ENCODE measurements around the gene PDGFA.

PDGFA gene

GRCh38 chr7:459584-460373 is 59.9 kb downstream of the PDGFA start:
- DNase-seq (no peak), ATAC-seq (no peak)
- Mint-ChIP-seq H3K27me3 (no peaks in the 10 kb centered on the region), H3K36me3 (ENCODE audit: low read depth) (no peaks in the 10 kb centered on the region), H3K4me3 (no peak overlapping the region), H3K9me3 (no peaks in the 10 kb centered on the region), H3K4me1 (no peaks in the 10 kb centered on the region), H3K27ac (no peak overlapping the region)

- H3K4me3 Mint-ChIP-seq: no peak overlapping the region
- no peak for ATAC-seq
These were observed 61.0 kb downstream of the PDGFA start for GRCh38 chr7:458511-459245.

GRCh38 chr7:457814-458510 is 61.7 kb downstream of the PDGFA start:
- Mint-ChIP-seq H3K36me3 (ENCODE audit: low read depth) (no peaks in the 10 kb centered on the region), H3K4me3 (no peak overlapping the region), H3K9me3 (no peaks in the 10 kb centered on the region), H3K27ac (no peak overlapping the region), H3K4me1 (no peaks in the 10 kb centered on the region), H3K27me3 (no peaks in the 10 kb centered on the region)
- DNase-seq: no peak
- no peak for ATAC-seq

More at GRCh38 chr7:458511-459245, 61.0 kb downstream of the PDGFA start:
- H3K4me1 Mint-ChIP-seq: no peaks in the 10 kb centered on the region
- no peaks in the 10 kb centered on the region for H3K36me3 Mint-ChIP-seq (ENCODE audit: low read depth)
- no peaks in the 10 kb centered on the region for H3K27me3 Mint-ChIP-seq
- no peak for DNase-seq
- H3K9me3 Mint-ChIP-seq: no peaks in the 10 kb centered on the region
- no peak overlapping the region for H3K27ac Mint-ChIP-seq

- DNase-seq (no peak), ATAC-seq (no peak)
- Mint-ChIP-seq H3K27me3 (peaks cover 11% of the 10 kb centered on the region), H3K27ac (no peak overlapping the region), H3K36me3 (ENCODE audit: low read depth) (no peaks in the 10 kb centered on the region), H3K4me1 (peaks cover 15% of the 10 kb centered on the region), H3K4me3 (no peak overlapping the region), H3K9me3 (no peaks in the 10 kb centered on the region)
These were observed 64.3 kb downstream of the PDGFA start for GRCh38 chr7:455110-455928.

GRCh38 chr7:454356-455109 is 65.1 kb downstream of the PDGFA start:
- Mint-ChIP-seq H3K36me3 (ENCODE audit: low read depth) (no peaks in the 10 kb centered on the region), H3K4me1 (peaks cover 15% of the 10 kb centered on the region), H3K9me3 (no peaks in the 10 kb centered on the region), H3K27ac (no peak overlapping the region), H3K4me3 (no peak overlapping the region), H3K27me3 (peaks cover 11% of the 10 kb centered on the region)
- ATAC-seq (no peak), DNase-seq (no peak)

GRCh38 chr7:453597-454306 is 65.9 kb downstream of the PDGFA start:
- Mint-ChIP-seq H3K27ac (no peak overlapping the region), H3K27me3 (peaks cover 11% of the 10 kb centered on the region), H3K9me3 (no peaks in the 10 kb centered on the region), H3K4me1 (peaks cover 15% of the 10 kb centered on the region), H3K4me3 (no peak overlapping the region), H3K36me3 (ENCODE audit: low read depth) (no peaks in the 10 kb centered on the region)
- DNase-seq (no peak), ATAC-seq (no peak)

- H3K4me3 Mint-ChIP-seq: no peak overlapping the region
- H3K27me3 Mint-ChIP-seq: peaks cover 11% of the 10 kb centered on the region
- no peaks in the 10 kb centered on the region for H3K36me3 Mint-ChIP-seq (ENCODE audit: low read depth)
- no peak overlapping the region for H3K27ac Mint-ChIP-seq
- H3K9me3 Mint-ChIP-seq: no peaks in the 10 kb centered on the region
- DNase-seq (no peak), ATAC-seq (no peak)
- peaks cover 15% of the 10 kb centered on the region for H3K4me1 Mint-ChIP-seq
These were observed 66.7 kb downstream of the PDGFA start for GRCh38 chr7:452791-453455.

GRCh38 chr7:452226-452751 is 67.4 kb downstream of the PDGFA start:
- no peak for DNase-seq
- Mint-ChIP-seq H3K4me3 (no peak overlapping the region), H3K4me1 (peaks cover 15% of the 10 kb centered on the region), H3K36me3 (ENCODE audit: low read depth) (no peaks in the 10 kb centered on the region), H3K9me3 (no peaks in the 10 kb centered on the region), H3K27ac (no peak overlapping the region), H3K27me3 (peaks cover 11% of the 10 kb centered on the region)
- no peak for ATAC-seq

- H3K4me3 Mint-ChIP-seq: peak overlapping the region; percentile 40
- ATAC-seq: no peak
- H3K36me3 Mint-ChIP-seq (ENCODE audit: low read depth): no peaks in the 10 kb centered on the region
- DNase-seq: no peak
- peak overlapping the region; percentile 10 for H3K27ac Mint-ChIP-seq
- peaks cover 15% of the 10 kb centered on the region for H3K4me1 Mint-ChIP-seq
- H3K27me3 Mint-ChIP-seq: peaks cover 11% of the 10 kb centered on the region
- no peaks in the 10 kb centered on the region for H3K9me3 Mint-ChIP-seq
These were observed 68.1 kb downstream of the PDGFA start for GRCh38 chr7:451255-452225.

- ATAC-seq: peak; percentile 16
- H3K27ac Mint-ChIP-seq: no peak overlapping the region
These were observed 68.9 kb downstream of the PDGFA start for GRCh38 chr7:450741-451140.

GRCh38 chr7:450036-450435 is 69.6 kb downstream of the PDGFA start:
- no peaks in the 10 kb centered on the region for H3K9me3 Mint-ChIP-seq
- DNase-seq (no peak), ATAC-seq (no peak)
- no peaks in the 10 kb centered on the region for H3K36me3 Mint-ChIP-seq (ENCODE audit: low read depth)
- H3K4me3 Mint-ChIP-seq: no peak overlapping the region
- peaks cover 11% of the 10 kb centered on the region for H3K27me3 Mint-ChIP-seq
- no peak overlapping the region for H3K27ac Mint-ChIP-seq
- H3K4me1 Mint-ChIP-seq: peaks cover 15% of the 10 kb centered on the region

More at GRCh38 chr7:450741-451140, 68.9 kb downstream of the PDGFA start:
- Mint-ChIP-seq H3K27me3 (peaks cover 11% of the 10 kb centered on the region), H3K36me3 (ENCODE audit: low read depth) (no peaks in the 10 kb centered on the region), H3K4me3 (peak overlapping the region; percentile 40), H3K4me1 (peaks cover 15% of the 10 kb centered on the region), H3K9me3 (no peaks in the 10 kb centered on the region)
- no peak for DNase-seq
